ENCODE data around the gene ISM2.
"Not testable (repeated sequence)": the region's sequence is repeated elsewhere in the genome, so short reads cannot be mapped to it uniquely, and the experiment has no call there.

The ISM2 gene

DNA sequence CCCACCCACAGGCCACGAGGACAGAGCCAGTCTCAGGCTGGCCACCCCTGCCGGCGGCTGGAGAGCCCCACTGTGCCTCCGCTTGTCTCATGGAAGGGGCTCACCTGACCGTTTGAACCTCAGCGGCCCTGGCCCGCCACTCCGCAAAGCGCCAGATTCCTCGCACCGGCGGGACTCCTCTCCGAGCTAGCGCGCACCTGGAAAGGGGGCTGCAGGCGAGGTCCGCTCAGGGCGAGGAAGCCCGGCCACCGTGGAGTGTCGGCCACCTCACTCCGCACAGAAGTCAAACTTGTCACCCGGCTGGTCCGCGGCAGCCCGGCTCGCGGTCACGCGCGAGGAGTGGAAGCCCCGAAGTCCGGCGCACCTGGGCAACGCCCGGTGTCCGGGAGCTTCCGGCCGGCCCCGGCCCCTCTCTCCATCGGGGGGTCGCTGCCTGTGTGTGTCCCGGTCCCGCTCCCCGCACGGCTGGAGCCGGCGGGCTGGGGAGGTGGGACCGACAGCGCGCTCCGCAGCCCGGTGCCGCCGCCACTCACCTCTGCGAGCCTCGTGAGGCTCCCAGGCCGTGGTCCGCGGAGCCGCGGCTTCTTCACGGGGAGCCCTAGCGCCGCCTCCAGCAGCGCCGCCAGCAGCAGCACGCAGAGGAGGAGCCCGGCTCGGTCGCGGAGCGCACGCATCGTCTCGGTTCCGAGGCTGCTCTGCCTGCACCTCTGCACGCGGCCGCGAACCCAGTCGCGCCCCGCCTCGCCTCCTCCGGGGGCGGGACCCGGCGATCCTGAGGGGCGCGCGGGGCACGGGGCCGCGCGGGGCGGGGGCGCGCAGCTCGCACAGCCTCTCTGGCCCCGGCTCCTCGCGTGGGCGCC, at the start of gene ISM2:
TSS of gene ISM2 (minus strand) at position 697 of the 860 bp plus-strand sequence. CDS start at position 674, 23 bp downstream.
- no peak for DNase-seq

DNA sequence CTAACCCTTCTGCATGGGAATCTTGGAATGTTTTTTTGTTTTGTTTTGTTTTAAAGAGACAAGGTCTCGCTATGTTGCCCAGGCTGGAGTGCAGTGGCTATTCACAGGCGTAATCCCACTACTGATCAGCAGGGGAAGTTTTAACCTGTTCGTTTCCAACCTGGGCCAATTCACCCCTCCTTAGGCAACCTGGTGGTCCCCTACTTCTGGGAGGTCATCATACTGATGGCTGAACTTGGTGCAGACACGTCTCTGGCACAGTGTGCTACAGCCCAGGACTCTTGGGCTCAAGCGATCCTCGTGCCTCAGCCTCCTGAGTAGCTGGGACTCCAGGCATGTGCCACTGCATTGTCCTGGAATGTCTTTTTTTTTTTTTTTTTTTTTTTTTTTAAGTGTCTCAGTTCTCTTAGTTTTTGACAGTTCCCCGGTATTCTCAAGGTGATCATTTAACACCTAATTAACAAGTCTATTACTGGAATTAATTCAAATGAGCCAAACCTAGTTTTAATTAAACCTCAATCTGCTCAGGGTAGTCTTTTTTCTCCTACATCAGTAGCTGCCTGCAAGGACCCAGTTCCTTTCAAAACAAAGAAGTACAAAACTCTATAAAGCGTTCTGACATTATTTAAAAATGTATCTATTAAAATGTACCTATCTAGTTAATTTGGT, 49.0 kb upstream of the ISM2 start:
- no peak for DNase-seq

DNA sequence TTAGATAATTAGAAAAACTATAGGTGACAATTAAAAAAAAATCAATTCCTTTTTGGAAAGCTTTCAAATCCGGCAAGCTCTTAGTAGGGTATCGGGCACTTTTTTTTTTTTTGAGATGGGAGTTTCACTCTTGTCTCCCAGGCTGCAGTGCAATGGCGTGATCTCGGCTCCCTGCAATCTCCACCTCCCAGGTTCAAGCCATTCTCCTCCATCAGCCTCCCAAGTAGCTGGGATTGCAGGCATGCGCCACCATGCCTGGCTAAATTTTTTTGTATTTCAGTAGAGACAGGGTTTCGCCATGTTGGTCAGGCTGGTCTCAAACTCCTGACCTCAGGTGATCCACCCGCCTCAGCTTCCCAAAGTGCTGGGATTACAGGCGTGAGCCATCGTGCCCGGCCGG, 46.6 kb upstream of the ISM2 start:
- DNase-seq: not testable (repeated sequence)

DNA sequence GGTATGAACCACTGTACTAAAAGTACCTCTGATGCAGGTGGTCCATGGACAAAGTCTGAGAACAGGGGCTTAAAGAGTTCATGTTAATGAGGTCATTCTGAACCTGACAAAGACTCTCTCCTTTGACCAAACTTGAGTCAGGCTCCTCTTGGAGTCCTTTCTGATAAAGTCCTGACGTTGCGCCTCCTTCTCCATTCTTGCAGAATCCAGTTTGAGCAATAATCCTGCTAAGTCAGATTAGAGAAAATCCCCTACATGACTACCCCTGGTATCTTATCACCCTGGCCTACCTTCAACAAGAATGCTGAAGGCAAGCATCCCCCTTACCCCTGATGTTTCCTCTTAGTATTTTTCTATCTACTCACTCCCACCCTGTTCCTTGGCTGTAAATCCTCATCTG, 46.0 kb upstream of the ISM2 start:
- no peak for DNase-seq

DNA sequence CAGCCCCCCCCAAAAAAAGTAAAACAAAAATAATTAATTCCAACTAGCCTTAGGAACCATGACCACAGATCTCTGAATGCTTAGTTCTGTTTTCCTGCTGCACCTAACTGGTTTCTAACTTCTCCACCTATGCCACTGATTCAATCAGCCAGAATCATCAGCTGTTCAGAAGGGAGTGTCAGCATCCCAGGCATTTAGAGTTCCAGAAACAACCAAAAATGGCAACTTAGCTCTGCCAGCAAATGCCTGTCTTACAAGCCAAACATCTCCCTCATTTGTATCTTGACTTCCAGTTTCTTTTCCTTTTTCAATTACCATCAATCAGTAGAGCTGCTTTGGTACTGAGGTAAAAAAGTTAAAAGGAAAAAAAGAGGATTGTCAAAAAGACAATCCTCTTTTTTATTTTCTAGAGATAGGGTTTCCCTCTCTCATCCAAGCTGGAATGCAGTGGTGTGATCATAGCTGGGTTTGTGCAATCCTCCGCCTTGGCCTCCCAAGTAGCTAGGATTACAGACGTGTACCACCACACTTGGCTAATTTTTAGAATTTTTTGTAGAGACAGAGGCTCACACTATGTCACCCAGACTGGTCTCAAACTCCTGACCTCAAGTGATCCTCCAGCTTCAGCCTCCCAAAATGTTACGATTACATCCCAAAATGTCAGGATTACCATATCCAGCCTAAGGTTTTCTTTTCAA, 45.2 kb upstream of the ISM2 start:
- DNase-seq: no peak

DNA sequence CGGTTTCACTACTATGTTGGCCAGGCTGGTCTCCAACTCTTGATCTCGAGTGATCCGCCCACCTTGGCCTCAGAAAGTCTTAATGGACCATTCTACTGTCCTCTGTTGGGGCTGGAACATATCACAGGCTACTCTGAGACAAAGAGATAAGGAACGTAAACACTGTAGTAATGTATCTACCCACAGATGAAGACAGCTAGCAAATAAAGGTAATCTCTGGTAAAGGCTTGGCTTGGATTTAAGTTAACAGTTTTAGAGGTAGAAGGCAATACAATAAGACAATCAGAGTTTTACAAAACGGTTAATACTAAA, 44.6 kb upstream of the ISM2 start:
- no peak for DNase-seq

DNA sequence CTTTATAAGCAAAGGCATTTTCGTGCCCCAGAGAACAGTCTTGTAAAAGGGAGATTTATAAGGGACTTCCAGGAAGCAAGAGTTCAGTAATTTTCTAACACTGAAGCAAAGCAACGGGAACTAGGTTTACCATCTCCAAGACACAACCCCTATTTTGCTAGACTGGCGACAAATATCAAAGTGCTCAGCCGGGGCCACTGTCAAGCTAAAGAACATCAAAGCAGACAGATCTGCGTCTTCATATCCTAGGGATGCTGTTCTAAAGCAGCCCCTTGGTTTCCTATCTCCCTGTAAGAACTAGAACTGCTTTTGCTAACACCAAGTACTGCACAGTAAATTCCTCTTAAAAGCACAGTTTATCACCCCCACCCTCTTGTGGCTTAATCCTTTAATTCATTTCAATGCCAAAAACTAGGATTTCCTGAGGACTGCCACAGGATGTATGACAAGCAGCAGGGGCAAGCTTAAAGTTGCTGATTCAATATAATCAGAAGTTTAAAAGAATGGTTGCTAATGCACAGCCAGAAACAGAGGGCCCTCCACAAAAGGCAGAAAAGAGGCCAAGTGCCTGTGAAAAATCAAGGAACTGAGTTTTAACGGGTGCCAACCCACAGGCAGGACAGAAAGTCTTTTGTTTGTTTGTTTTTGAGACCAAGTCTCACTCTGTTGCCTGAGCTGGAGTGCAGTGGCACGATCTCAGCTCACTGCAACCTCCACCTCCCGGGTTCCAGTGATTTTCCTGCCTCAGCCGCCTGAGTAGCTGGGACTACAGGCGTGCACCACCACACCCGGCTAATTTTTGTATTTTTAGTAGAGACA, 44.0 kb upstream of the ISM2 start:
- DNase-seq: peak in 1 of 2 donors; percentile 17

DNA sequence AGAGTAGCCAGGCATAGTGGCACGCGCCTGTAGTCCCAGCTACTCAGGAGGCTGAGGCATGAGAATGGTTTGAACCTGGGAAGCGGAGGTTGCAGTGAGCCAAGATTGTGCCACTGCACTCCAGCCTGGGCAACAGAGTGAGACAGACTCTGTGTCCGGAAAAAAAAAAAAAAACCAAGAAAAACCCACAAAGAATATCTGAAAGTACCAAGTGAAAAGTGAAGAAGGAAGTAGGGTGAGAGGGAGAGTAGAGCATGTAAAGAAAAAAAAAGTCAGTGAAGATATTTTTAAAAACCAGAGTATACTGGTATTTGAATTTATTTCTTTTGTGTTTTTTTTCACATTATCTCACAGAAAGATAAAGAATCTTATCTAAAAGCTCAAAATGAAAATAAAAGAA, 43.3 kb upstream of the ISM2 start:
- no peak for DNase-seq

DNA sequence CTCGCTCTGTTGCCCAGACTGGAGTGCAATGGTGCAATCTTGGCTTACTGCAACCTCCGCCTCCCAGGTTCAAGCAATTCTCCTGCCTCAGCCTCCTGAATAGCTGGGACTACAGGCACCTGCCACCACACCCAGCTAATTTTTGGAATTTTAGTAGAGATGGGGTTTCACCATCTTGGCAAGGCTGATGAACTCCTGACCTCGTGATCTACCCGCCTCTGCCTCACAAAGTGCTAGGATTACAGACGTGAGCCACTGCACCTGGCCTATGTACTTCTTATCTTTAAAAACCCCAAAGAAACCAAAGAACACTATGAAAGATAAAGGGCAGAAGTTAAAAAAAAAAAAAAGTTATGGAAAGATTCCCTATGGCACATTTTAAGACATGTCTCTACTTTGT, 38.3 kb upstream of the ISM2 start:
- not testable (repeated sequence) for DNase-seq

DNA sequence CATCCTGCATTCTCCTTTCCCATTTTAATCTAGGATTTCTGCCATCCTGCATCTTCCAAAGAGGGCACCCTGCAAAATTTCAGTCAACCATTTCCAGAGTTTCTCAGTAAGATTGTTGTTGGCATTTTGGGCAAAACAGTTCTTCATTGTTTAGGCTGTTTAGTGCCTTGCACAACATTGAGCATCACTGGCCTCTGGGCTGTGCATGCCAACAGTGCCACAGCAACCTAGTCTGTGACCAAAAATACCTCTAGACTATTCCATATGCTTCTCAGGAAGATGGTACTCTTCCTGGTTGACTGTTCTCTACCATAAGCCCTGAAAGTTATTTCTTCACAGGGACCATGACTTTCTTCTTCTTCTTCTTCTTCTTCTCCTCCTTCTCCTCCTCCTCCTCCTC, 32.5 kb upstream of the ISM2 start:
- no peak for DNase-seq

DNA sequence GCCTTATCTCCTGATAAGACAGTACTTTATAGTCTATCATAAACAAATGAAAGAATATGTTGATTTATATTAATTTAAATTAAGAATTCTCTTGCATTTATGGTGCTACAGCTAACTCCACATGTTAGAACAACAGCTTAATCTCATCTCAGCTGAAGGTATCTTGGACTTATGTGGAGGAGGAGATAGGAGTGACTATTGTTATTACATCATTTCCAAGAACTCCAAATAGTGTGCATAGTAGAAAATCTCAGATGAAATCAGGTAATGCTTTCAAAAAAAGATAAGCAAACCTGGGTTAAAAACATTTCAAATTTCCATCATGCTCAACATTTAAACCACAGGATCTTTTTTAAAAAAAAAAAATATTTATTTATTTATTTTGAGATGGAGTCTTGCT, 31.3 kb upstream of the ISM2 start:
- DNase-seq: no peak

DNA sequence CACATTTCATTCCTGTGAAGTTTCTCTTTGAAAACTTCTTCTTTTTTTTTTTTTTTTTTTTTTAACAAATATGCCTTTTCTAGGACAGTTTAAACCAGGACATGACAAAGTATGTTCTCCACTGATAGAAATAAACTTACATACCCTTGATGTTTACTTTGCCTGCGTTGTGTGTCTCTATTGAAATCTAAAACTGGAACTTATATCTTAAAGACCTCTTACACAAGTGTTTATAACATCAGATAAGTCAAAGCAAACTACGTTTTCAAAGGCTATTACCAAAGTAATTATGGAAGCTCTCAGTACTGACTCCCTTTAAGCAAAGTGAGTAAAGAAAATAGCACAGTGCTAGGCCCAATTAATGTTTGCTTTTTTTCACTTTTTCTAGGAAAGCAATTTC, 30.6 kb upstream of the ISM2 start:
- DNase-seq: no peak

DNA sequence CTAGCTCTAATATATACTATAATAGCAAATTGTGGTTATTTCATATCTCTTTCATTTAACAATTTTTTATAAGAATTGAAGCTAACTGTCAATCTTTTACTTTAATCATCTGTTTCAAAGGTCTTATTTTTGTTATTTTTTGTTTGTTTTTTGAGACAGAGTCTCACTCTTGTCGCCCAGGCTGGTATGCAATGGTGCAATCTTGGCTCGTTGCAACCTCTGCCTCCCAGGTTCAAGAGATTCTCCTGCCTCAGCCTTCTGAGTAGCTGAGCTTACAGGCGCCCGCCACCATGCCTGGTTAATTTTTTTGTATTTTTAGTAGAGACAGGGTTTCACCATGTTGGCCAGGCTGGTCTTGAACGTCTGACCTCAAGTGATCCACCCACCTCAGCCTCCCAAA, 30.1 kb upstream of the ISM2 start:
- DNase-seq: not testable (repeated sequence)

DNA sequence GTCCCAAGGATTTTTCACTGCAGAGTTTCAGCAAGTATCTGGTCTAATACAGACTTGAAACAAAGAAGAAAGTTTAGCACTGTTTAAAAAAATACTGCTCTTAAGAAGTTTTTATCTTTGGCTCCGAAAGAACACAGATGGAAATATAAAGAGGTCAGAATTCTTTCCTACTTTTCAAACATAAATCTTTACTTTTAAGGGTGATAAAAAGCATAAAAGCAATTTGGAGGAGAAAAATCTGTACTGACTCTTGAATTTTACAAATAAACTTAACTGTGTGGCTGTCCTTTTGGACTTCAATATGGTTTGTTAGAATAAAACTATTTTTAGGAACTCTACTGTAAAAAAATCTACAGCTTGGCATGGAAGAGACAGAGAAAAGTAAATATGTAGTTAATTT, 27.6 kb upstream of the ISM2 start:
- DNase-seq: no peak

DNA sequence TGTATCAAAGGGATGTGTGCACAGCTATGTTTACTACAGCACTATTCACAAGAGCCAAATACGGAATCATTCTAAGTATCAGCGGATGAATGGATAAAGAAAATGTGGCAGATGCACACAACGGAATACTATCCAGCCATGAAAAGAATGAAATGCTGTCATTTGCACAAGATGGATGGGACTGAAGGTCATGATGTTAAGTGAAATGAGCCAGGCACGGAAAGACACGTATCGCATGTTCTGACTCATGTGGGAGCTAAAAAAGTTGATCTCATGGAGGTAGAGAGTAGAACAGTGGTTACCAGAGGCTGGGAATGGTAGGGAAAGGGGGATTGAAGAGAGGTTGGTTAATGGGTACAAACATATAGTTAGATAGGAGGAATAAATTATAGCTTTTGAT, 25.9 kb upstream of the ISM2 start:
- no peak for DNase-seq

DNA sequence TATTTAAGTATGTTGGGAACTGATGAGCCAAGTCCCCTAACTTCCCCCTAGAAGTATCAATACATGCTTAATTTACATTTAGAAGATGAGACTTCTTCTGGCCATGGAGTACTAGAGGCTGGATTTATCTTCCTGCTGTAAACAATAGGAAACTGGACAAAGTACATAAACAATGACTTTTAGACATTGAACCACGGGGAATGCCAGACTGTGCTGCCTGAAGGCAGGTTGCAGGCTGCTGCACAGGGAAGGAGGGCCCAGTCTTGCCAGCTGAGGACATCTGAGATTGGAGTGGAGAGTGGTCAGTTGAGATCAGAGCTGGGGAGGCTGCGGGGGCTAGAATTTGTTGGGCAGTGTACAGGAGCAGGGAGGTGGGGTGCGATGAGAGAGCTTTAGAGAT, 24.5 kb upstream of the ISM2 start:
- no peak for DNase-seq

DNA sequence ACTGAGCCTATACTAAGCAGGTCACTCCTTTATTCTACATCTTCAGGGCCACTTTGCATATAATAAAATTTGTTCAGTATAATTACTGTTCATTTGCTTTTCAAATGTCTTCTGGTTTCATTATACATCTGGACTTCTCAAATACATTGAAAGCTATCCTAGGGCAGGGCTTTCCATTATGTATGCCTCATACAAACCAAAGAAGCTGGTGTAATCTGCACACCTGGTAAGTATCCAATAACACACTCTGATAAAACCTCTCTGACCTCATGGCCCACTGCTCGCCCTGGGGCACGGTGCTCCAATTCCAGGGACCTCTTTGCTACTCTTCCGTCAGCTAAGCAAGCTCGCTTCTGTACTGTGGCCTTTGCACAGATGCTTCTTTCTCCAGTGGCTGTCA, 21.9 kb upstream of the ISM2 start:
- DNase-seq: no peak

DNA sequence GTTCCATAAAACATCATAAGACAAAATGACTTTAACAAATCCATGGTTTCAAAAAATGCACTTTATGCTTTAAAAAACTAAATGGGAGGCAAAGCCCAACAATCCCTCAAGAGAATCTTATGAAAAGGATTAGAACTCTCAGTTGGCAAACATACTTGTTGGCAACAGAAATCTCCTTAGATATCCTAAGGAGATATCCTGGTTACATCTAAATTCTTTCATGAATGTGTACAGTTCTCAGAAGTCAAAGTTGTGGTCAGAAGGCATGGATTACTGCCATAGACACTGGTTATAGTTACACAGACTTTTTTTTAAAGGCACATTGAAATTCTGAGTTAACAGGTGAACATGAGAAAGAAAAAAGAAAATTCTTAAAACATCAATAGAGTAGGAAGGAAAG, 17.5 kb upstream of the ISM2 start:
- no peak for DNase-seq

DNA sequence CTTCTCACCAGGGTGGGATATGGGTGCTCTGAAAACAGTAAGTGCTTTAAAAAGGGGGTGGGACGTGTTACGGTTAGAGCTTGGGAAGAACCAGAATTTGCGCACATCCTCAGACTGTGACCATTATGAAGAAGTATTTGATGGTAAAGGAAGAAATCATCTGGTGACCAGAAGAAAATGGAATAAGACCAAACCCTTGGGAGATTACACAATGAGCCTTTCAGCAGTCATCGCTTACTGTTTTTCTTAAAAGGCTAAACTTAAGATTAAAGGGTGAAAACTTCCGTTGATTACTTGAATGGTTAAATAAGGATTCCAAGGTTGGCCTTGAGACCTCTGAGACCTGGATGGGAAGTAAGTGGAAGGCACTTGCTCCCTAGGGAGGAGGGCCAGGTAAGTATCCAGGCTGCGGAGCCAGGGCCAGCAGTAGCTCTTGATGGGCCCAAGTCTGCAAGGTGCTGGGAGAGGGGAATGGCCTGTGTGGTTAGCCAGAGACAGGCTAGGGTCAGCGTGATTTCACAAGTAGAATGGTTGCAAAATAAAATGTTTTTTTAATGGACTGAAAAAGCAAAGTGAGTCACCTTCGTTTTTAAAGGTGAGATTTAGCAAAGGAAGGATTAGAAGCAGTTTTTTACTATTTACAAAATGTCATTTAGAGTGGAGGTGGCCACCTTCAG, 13.0 kb upstream of the ISM2 start:
- no peak for DNase-seq

DNA sequence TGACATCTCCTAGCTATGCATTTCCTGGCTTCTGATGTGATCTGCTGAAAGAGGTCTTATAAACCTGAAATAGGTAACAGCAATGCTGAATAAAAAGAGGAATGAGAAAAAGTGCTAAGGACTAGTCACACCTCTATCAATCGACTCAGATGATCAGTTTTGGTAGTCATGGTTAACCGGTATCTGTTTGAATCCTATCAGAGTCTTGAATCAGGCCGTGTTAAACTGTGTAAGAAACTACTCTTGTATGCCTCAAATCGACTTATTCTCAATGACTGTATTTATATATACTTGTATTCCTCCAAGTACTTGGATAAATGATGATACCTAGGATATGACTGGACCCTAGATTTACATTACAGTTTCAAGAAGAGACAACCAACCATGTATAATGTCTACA, 10.8 kb upstream of the ISM2 start:
- DNase-seq: no peak

DNA sequence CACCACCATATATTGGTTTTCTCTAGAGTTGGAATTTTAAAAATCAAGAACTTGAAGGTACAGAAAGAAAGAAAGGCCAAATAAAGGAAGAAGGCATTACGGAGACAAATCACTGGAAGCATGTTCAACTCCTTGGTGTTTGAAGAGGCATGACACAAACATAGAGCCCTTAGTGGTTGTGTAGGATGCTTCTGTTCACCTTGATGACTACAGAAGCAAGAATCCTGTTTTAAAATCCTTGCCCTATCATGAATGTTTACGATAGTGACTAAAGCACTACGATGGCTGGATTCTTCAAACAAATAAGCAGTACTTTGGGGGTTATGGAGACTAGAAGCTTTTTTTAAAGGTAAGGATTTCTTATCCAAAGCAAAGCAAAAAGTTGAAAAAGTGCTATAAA, 10.3 kb upstream of the ISM2 start:
- DNase-seq: no peak

DNA sequence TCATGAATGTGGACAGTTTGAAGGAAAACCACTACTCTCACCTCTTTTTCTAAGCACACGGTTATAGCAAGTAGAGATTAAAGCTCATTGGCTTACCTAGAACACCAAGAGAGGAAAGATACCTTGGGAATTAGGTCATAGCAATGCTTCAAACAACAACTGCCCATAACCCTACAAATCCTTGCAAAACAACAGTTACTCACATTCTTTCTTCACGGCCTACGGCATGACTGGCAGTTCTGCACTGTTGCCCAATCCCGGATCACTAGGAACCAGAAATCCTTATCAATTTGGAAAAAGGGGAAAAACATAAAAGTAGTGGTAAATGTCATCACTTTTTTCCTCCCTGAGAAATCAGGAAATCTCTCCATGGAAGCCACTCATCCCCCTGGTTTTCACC, 9.6 kb upstream of the ISM2 start:
- no peak for DNase-seq

DNA sequence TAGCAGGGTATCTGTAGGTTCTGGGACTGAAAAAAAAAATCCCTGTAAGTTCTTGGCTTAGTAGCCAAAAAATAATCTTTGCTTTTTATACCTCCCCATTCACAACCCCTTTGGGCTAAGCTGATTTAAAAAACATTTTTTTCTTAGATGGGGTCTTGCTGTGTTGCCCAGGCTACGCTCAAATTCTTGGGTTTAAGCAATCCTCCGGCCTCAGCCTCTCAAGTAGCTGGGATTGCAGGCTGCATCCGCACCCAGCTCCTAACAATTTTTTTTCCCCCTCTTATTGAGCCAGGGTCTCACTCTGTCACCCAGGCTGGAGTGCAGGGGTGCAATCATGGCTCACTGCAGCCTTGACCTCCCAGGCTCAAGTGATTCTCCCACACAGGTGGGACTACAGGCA, 9.1 kb upstream of the ISM2 start:
- DNase-seq: no peak

All from bone marrow (tissue), 2 donors.